ENCODE measurements around the gene SETD1B.
"Not testable (repeated sequence)": the region's sequence is repeated elsewhere in the genome, so short reads cannot be mapped to it uniquely, and the experiment has no call there.

The SETD1B gene

GRCh38 chr12:121857322-121858246 lies 53.8 kb downstream of the SETD1B start:
- no peak for DNase-seq (ENCODE audit: low read depth)

DNA sequence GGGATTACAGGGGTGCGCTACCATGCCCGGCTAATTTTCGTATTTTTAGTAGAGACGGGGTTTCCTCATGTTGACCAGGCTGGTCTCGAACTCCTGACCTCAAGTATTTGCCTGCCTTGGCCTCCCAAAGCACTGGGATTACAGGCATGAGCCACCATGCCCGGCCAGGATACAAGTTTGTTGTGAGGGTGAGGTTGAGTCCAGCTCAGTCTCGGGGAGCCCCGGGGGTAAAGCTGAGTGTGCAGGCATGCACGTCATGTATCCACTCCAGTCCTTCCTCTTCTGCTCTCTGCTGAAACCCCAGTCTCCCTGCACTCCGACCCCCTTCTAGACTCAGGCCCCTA lies 54.5 kb downstream of the SETD1B start:
- DNase-seq (ENCODE audit: low read depth) = no peak

- DNase-seq (ENCODE audit: low read depth) = no peak
These were observed 55.1 kb downstream of the SETD1B start, which contains the start of gene HPD for GRCh38 chr12:121858662-121859572. TSS of gene HPD (minus strand) at chr12:121858859. CDS start at chr12:121858823, 36 bp downstream.

DNA sequence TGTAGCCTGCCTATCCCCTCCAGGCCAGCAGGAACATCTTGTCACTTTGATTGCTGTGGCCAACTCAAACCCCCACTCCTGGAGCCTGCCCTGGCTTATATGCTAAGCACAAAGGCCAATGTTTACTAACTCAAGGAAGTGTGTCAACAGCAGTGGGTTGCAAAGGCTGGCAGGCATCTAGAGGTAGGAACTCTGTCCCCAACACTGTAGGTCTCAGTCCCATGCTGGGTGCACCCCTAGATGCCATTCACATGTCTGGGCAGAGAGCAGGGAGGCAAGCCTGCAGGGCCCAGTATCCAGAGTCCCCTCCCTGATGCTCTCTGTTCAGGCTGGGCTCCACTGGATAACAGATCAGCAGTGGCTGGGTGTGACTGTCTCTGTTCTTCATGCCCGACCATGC lies 56.4 kb downstream of the SETD1B start:
- DNase-seq (ENCODE audit: low read depth) = no peak

- not testable (repeated sequence) for DNase-seq (ENCODE audit: low read depth)
These were observed 56.9 kb downstream of the SETD1B start for GRCh38 chr12:121860699-121861098.

DNA sequence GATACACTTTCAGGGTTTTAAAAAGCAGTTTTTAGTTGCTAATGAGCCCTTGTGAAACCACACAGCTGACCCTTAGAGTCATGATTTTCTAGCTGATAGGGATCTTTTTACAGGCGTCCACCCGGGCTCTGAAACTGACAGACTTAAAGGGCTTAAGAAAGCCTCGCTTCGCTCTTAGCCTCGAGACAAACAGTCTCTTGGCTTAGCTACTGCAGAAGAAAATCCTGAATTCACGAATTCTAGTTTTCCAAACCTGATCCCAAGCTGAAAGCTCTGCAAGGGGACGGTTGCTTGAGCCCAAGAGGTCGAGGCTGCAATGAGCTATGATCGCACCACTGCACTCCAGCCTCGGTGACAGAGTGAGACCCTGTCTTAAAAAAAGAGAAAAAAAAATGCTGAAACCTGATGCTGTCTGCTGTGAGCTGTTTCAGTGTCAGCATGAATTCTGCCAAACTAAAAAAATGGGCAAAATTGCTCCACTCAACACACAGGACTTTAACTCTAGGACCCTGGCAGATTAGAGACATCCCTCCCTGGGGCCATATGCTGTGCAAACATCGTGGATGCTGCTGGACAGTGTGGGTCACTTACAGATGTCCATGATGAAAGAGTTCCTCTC lies 57.9 kb downstream of the SETD1B start:
- DNase-seq (ENCODE audit: low read depth) = no peak

- DNase-seq (ENCODE audit: low read depth) = no peak
These were observed 62.5 kb downstream of the SETD1B start for GRCh38 chr12:121866331-121866730.

GRCh38 chr12:121869229-121869628 lies 65.4 kb downstream of the SETD1B start:
- not testable (repeated sequence) for DNase-seq (ENCODE audit: low read depth)

GRCh38 chr12:121871467-121871866 lies 67.7 kb downstream of the SETD1B start:
- DNase-seq (ENCODE audit: low read depth) = no peak

DNA sequence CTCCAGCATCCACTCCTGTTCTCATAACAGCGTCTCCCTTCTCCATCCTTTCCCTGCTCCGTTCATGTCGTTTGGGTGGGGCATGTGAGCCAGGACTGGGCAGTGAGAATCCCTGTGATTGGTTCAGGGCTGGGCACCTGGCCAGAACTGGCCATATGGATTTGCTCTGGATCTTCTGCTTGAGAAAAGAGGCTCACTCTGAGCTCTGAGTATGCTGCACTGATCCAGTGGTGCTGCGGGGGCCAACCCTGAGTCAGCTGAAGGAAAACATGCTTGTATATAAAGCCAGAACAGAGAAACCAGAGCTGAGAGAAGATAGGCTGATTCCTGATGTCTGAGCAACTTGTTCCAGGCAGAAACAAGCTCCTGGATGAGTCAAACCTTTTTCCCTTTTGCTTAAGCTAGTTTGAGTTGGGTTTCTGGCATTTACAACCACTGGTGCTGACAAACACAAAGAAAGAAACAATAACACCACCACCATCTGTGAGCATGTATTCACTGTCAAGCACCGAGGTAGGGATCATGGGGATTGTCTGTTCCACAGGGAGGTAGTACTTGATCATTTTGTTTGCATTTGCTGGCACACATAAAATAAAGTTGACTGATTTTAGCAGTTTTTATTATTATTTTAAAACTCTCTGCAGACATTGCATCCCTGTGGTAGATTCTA lies 68.9 kb downstream of the SETD1B start:
- DNase-seq (ENCODE audit: low read depth) = no peak

DNA sequence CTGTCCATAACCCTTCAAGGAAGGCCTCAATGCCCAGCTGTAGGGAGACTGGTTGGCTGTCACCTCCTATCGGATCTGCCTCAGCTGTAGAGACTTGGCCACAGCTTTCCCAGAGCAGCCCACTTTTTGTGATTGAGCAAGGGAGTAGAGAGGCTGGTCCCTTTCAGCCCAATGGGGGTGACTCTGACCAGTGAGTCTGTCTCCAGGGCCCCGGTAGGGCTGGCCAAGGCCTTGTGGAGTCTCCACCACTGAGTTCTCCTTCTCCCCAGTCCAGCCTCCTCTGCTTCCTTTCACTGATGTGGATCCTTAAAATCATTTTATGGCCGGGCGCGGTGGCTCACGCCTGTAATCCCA lies 69.4 kb downstream of the SETD1B start:
- no peak for DNase-seq (ENCODE audit: low read depth)

- no peak for DNase-seq (ENCODE audit: low read depth)
These were observed 70.3 kb downstream of the SETD1B start for GRCh38 chr12:121874071-121874470.

DNA sequence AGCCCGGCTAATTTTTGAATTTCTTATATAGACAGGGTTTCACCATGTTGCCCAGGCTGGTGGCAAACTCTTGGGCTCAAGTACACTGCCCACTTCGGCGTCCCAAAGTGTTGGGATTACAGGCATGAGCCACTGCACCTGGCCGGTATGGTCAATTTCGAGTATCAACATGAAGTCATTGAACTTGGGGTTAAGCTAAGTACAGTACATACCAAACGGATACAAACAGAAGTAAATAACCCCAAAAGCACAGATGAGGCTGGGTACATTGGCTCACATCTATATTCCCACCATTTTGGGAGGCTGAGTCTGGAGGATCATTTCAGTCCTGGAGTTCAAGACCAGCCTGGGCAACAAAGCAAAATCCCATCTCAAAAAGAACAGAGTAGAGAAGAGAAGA lies 71.8 kb downstream of the SETD1B start:
- no peak for DNase-seq (ENCODE audit: low read depth)

DNA sequence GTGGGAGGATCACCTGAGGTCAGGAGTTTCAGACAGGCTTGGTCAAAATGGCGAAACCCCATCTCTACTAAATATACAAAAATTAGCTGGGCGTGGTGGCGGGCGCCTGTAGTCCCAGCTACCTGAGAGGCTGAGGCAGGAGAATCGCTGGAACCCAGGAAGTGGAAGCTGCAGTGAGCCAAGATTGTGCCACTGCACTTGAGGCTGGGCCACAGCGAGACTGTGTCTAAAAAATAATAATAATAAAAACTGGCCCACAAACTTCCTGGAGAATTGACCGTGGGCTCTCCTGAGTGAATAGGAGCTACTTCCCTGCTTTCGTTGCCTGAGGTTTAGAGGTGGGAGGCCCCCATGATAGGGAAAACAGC lies 72.3 kb downstream of the SETD1B start:
- not testable (repeated sequence) for DNase-seq (ENCODE audit: low read depth)
